ENCODE results near the gene CFAP99.

Gene CFAP99

GRCh38 chr4:2492970-2493369, 74.2 kb downstream of the CFAP99 start:
- no peak overlapping the region for H3K4me3 ChIP-seq (ENCODE audit: control insufficient read depth, low read depth, low read length)
- no peak for DNase-seq (ENCODE audit: low read depth)
- no peak for TF ChIP-seq CTCF (conservative IDR thresholded peaks at IDR 0.05; ENCODE audit: control insufficient read depth, insufficient read depth, low read depth, low read length)

GRCh38 chr4:2494992-2495391, 76.2 kb downstream of the CFAP99 start:
- H3K4me3 ChIP-seq (ENCODE audit: control insufficient read depth, low read depth, low read length) = no peak overlapping the region
- no peak for TF ChIP-seq CTCF (conservative IDR thresholded peaks at IDR 0.05; ENCODE audit: control insufficient read depth, insufficient read depth, low read depth, low read length)
- no peak for DNase-seq (ENCODE audit: low read depth)

- TF ChIP-seq CTCF (conservative IDR thresholded peaks at IDR 0.05; ENCODE audit: control insufficient read depth, insufficient read depth, low read depth, low read length) = no peak
- DNase-seq (ENCODE audit: low read depth) = no peak
- H3K4me3 ChIP-seq (ENCODE audit: control insufficient read depth, low read depth, low read length) = no peak overlapping the region
Measured at GRCh38 chr4:2497324-2497723, 78.6 kb downstream of the CFAP99 start.

- TF ChIP-seq CTCF (conservative IDR thresholded peaks at IDR 0.05; ENCODE audit: control insufficient read depth, insufficient read depth, low read depth, low read length) = no peak
- DNase-seq (ENCODE audit: low read depth) = no peak
- H3K4me3 ChIP-seq (ENCODE audit: control insufficient read depth, low read depth, low read length) = no peak overlapping the region
Measured at GRCh38 chr4:2497931-2498330, 79.2 kb downstream of the CFAP99 start.

GRCh38 chr4:2500547-2500946, 81.8 kb downstream of the CFAP99 start:
- peak; percentile 30 for DNase-seq (ENCODE audit: low read depth)
- no peak for TF ChIP-seq CTCF (conservative IDR thresholded peaks at IDR 0.05; ENCODE audit: control insufficient read depth, insufficient read depth, low read depth, low read length)
- H3K4me3 ChIP-seq (ENCODE audit: control insufficient read depth, low read depth, low read length) = no peak overlapping the region

GRCh38 chr4:2501034-2501594, 82.4 kb downstream of the CFAP99 start:
- TF ChIP-seq CTCF (conservative IDR thresholded peaks at IDR 0.05; ENCODE audit: control insufficient read depth, insufficient read depth, low read depth, low read length) = no peak
- DNase-seq (ENCODE audit: low read depth) = no peak

GRCh38 chr4:2503809-2504208, 85.1 kb downstream of the CFAP99 start:
- H3K4me3 ChIP-seq (ENCODE audit: control insufficient read depth, low read depth, low read length) = no peak overlapping the region
- DNase-seq (ENCODE audit: low read depth) = no peak
- no peak for TF ChIP-seq CTCF (conservative IDR thresholded peaks at IDR 0.05; ENCODE audit: control insufficient read depth, insufficient read depth, low read depth, low read length)

More at GRCh38 chr4:2501034-2501594, 82.4 kb downstream of the CFAP99 start:
- no peak overlapping the region for H3K4me3 ChIP-seq (ENCODE audit: control insufficient read depth, low read depth, low read length)

Measured in fibroblast of mammary gland (primary cell).